ENCODE results near the gene KPTN.

Gene KPTN

DNA sequence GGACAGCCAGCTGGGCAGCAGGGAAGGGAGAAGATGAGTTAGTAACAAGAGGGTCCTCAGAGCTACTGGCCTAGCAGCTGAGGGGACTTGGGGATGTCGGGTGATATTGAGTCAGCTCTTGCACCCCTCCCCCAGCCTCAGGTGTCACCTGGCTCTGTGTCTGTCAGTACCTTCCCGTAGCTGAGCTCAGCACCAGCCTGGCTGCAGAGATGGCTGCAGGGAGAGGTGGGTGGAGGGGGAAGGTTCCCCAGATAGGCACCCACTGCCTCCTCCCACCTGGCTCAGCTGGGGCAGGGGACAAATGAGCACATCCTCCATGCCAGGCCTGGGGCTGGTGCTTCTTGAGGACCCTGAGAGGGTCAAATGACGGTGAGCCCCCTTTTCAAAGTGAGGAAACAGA is 6.8 kb upstream of the KPTN start:
- no peak for DNase-seq

DNA sequence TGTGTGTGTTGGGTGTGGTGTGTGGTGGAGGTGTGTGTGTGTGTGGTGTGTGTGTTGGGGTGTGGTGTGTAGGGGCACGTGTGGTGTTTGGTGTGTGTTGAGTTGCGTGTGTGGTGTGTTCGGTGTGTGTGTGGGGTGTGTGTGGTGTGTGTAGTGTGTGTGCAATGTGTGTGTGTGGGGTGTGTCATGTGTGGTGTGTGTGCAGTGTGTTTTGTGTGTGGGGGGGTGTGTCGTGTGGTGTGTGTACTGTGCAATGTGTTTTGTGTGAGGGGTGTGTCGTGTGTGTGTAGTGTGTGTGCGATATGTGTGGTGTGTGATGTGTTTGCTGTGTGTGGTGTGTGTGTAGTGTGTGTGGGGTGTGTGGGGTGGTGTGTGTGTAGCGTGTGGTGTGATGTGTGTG is 6.0 kb upstream of the KPTN start:
- no peak for DNase-seq

DNA sequence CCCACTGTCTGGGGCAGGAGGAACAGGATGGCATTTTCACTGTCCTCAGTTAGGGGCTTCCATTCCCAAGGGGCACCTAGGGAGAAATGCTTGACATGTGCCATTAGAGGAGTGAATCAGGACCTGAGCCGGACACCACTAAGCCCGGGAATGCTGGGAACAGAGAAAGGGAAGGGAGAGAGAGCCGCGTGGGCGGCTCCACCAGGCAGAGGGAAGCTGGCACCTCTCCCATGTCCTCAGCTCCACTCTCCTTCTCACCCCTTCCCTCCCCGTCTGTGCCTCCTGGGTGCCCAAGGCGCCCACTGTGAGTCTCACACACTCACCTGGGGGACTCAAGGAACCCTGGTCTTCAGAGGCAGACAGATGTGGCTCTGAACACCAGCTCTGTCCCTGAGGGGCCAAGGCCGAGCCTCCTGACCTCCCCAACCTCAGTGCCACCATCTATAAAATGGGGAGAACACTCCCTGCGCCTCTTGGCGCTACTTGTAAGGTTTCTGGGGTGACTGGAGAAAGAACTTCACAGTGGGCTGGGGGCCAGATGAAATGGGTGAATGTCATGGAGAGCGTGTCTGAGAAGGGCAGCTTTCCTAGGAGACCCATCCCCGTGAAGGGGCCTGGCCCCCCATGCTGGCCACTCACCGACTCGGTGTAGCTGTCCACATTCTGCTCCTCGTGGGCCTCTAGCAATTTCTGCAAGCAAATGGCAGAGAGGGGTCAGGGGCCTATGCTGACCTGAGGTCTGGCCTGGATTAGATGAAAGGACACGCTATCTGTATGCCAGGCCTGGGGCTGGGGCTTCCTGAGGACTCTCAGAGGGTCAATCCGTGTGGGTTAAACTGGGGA is 5.3 kb upstream of the KPTN start:
- DNase-seq: no peak

DNA sequence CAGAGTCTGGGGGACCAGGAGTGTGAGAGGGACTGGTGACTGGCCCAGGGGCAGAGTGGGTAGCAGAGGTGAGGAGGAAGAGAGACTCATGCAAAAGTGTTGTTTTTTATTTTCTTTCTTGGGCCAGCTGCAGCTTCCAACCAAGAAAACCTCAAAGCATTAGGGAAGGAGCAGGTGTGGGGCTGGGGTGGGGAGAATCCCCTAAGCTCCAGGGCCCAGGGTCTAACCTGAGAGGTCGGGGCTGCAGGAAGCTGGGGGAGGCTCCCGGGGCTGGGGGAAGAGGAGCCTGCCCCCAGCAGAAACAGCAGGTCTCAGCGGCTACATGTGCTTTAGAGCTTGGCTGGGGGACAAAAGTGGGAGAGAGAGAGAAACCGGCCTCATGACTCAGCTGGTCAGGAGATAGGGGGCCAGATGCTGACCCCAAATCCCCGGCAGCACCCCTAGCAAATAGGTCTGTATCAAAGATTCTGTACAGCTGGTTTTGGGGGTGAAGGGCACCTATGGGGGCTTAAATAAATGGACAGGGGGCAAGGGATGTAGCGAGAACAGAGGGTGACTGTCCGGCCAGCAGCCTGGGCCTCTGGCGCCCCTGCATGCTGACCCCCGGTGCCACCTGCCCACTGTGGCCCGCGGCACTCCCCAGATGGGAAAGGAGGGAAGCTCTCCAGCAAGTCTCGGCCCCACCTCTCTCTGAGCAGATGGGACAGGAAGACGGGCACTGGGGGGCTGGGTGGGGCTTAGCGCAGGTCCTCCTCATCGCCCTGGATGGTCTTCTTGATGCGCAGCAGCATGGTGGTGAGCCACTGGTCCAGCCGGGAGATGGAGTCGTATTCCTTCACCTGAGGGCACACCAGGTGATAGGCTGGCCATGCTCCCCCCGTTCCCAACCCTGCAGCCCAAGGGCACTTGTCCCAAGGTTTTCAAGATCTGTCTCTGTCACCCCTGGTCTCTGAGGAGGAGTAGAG is 3.8 kb upstream of the KPTN start:
- DNase-seq: peak; percentile 43

DNA sequence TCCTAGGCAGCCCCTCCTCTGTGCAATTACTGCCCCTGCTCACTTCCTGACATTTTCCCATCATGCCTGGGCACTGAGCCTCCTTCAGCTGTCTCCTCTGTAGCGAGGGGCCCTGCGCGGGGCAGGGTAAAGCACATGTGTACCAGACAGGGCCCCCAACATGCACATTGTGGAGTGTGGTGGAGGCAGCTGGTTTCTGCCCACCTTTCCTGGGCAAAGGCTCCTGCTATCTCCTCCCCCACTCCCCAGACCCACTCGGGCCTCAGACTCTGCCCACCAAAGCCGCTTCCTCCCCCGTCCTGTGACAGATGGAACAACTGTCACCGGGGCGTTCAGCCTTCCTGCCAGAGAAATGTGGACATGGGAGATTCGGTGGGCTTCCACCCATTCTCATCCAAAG is 2.9 kb upstream of the KPTN start:
- DNase-seq: peak; percentile 79

DNA sequence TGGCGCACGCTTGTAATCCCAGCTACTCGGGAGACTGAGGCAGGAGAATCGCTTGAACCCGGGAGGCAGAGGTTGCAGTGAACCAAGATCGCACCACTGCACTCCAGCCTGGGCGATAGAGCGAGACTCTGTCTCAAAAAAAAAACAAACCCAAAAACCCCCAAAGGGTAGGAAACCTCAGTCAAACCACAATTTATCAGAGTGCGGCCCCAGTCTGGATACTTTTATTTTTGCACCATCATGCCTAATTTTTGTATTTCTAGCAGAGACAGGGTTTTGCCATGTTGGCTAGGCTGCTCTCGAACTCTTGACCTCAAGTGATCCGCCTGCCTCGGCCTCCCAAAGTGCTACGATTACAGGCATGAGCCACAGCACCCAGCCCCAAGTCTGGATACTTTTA is 2.2 kb upstream of the KPTN start:
- peak; percentile 40 for DNase-seq

DNA sequence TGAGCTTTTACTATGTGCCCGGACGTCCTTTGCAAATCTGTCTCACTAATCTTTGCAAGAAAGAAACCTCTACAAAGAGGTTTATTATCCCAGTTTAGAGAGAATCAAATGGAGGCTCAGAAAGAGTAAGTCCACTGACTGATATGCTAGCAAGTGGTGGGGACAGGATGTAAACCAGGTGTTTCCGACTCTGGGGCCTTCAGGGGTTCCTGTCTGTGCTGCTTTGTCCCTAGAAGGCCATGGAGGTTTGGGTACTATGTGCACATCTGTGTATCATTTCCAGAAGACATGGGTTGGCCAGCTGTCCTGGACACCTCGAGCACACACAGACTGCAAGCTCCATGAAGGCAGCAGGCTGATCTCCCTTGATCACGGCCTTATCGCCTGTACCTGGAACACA is 1.2 kb upstream of the KPTN start:
- no peak for DNase-seq

DNA sequence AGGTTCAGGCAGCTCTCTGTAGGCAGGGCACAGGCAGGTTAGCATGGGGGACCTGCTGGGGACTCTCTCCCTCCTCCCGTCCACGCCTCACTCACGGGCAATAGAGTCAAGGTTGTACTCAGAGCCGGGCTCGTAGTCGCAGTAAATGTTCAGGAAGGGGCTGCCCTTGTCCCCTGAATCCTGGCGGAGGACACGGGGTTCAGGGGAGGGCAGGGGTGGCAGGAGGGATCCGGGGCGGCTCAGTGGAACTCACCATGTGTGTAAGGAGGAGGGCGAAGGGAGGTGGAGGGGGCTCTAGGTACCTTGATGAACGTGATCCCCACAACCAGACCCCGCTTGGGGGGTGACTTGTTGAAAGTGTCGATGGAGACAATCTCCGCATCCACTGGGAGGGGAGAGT is 819 bp downstream of the KPTN start:
- no peak for DNase-seq

DNA sequence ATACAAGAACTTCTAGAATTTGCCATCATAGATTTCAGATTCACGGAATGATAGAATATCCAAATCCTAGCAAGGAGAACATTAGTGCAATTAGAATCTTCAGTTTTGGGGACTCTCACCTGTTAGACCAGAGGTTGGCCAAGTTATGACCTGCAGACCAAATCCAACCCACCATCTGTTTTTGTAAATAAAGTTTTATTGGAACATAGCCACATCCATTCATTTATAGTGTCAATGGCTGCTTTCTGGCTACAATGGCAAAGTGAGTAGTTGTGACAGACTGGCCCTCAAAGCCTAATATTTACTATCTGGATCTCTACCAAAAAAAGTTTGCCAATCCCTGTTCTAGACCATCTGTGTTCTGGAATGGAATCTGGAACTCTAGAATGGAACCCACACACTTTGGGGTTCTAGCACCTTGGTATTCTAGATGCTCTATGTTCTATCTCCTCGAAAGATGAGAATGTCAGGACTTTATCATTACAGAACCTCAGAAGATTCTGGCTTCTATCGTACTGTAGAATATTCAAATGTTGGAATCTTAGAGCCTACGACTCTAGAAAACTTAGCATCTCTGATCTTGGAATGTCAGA is 2.5 kb downstream of the KPTN start:
- DNase-seq: no peak

DNA sequence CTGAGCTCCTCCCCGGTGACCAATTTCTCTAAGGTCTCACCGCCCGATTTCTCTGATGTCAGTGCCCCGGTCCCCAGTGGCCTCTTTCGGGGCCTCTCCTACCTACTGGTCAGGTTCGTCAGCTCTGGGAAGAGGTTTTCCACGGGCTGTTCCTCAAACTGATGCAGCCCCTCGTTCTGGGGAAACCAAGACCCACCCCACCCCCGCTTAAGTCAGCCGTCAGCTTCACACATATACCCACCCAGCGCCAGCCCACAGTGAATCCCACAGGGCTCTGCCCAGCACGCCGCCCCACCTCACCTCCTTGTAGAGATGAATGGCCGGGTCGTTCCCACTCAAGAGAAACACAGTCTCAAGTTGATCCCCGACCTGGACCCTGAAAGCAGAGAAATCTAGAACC is 3.4 kb downstream of the KPTN start:
- DNase-seq: no peak

DNA sequence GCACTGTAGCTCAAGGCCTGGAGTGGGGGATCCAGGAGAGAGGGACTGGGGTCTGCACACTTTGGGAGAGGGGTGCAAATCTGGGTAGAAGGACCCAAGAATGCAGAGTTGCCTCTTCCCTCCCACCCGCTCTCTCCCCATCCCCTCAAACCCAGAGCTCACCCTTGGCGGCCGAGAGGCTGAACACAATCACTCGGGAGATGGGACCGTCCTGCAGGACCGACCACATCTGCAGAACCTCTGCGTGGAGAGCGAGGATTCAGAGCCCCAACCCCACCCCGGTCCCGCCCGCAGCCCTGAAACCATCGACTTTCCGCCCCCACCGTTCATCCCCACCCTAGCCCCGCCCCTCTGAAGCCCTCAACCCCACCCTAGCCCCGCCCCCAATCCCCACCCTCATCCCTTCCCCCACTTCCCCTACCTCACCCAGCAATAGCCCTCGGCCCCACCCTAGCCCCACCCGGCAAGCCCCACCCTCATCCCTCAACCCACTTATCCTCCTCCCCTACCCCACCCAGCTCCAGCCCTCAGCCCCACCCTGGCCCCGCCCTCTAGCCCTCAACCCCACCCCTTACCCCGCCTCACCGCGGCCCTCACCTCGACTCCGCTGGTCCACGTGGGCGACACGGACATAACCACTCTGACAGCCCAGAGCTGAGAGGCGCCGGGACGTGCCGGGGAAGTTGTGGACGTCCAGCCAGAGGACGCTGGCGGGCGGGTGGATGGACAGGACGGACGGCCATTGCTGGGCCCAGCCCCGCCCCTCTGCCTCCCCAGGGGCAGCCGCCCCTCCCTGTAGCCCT is 4.1 kb downstream of the KPTN start:
- DNase-seq: peak; percentile 71

DNA sequence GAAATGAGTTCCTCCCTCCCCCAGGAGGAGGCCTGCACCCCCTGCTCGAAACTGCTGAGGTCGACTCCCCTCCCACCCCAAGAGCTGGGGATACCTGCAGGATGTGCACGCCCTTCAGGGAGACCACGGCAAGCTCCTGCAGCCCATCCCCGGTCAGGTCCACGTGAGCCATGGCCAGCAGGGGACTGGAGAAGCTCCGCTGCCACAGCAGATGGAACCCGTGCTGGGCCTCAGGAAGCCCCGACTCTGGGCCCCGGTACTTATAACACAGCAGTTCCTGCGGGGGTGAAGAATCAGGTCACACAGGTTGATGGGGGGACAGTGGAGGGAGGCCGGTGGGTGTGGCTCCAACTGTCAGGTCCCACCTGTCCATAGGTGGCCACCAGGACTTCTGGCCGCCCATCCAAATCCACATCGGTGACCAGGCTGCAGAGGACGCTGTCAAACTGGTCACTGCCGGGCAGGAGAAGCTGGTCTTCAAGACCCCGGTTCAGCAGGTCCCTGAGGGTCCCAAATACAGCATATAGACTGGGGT is 7.5 kb downstream of the KPTN start:
- no peak for DNase-seq

DNA sequence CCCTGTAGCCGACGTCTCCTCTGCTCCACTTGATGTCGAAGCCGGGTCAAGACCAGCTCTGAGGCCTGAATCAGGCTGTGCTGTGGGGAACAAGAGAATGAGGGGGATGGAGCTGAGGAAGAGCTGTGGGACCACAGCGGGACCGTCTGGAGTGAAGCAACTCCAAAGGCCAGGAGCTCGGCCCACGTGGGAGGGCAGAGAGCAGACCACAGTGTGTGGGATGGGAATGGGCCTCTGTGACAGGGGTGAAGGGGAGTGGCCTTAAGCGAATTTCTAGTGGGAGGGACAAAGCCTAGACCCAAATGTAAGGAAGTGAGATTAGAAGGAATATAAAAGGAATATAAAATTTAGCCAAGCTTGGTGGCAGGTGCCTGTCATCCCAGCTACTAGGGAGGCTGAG is 8.6 kb downstream of the KPTN start:
- DNase-seq: no peak

DNA sequence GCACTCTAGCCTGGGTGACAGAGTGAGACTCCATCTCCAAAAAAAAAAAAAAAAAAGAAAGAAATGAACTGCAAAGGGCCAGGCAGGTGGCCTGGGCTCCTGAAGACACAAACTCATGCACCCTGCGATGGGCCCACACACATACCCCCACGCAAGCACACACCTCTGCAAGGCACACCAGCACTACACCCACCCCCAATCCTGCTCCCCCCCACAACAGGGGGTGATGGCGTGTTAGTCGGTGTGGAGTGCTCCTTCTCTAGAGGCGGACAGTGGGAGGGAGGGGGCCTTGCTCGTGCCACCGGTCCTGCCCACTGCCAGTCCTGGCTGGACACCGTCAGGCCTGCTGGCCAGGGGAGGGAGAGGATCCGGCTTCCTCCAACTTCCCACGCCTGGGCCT is 10.7 kb downstream of the KPTN start:
- DNase-seq: no peak

DNA sequence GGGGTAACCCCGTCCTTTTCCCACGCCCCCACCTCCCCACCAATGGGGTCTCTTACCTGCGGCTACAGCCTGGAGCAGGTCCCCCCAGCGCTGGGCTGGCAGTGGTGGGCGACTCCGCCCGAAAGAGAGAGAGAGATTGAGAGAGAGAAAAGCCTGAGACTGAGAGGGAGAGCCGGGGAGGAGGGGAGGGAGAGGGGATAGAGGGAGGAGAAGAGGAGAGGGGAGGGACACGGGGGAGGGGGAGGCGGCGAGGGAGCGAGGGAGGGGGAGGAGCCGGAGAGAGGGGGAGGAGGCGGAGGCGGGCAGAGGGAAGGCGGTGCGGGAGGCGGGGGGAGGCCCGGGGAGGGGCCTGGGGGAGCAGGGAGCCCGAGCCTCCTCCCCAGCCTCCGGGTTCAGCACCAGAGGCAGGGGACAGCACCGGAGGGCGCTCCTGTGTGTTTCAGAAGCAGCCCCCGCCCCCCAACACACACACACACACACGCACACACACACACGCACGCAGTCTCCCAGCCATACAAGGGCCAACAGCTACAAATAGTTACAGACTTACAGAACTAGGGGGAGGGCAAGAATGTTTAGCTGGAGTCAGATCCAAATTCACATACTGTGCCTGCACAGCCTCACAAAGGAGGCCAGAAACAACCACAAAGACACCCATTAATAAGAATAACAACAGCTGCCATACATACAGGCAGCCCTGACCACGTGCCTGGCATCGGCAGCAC is 12.1 kb downstream of the KPTN start, which contains the start of gene SLC8A2:
Gene SLC8A2 (minus strand): TSS at position 161 of the 725 bp plus-strand sequence. CDS start 5,490 bp downstream, outside the sequence.
- peak; percentile 89 for DNase-seq

DNA sequence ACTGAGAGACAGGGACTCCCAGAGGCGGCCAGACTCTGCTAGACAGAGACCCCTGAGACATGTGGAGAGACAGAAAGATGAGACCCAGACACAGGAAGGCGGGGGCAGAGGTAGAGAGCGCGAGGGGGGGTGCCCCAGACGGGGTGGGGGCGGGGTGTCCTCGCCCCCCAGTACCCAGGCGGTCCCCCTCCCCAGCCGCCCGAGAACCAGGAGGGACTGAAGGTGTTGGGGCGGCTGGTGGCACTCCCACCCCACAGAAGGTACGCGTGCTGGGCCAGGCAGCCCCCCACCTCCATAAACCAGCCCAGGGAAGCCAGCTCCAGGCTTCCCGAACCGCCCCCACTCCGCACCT is 12.7 kb downstream of the KPTN start:
- no peak for DNase-seq

DNA sequence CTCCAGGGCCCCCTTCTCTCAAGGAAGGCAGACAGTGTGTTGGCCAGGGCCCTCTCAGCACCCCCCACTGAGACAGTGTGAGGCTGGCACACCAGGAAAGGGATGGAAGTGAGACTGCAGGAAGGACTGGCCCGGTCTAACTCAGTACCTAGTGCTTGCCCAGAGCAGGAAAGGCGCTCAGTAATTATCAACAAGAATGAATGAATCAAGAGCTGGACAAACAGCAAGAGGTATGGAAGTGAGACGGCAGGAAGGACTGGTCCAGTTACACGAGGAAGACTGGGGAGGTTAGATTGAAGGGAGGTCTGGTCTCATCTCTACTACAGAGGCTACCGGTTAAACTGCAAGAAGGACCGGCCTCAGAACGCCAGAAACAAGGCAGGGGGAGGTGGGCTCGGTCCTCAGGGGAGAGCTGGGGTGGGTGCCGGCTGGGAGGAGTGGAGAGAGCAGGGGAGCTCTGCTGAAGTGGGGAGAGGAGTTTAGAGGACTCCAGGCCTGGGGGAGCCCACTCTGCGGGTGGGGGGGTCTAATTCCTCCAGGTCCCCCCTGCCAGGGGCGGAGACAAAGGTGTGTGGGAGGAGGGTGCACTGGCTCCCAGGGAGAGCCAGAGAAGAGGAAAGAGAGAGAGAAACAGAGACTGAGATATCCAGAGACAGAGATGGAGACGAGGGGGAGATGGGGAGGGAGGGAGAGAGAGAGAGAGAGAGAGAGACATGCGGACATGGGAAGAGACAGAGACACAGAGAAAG is 13.4 kb downstream of the KPTN start:
- no peak for DNase-seq

DNA sequence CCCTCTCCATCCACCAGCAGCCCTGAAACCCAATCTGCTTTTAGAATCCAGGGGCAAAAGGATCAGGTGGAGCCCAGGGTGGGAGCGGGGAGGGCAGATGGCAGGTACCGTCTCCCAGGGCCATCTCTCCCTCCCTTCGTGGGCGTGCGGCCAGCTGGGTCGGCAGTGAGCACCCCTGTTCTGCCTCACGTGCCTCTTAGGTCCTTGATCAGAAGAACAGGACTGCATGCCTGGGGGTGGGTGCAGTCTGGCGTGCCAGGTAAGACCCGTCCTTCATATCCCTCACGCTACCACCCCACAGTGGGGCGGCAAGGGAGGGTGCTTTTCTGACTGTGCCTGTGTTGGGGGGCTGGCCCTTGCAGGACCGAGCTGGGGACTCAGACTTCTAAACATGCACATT is 14.3 kb downstream of the KPTN start:
- no peak for DNase-seq

DNA sequence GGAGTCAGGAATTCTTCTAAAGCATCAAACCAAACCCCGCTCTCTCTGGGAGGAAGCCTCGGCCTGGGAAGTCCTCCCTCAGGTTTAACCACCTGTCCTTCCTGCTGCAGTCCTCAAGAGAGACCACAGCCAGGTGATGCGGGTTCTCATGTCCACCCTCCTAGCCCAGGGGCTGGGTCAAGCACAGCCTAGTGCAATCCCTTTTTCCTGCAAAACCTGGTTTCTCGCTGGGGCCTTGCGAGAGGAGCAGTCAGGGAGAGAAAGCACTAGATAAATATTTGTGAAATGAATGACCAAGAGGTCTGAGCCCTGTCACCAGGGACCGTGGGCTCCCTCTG is 14.7 kb downstream of the KPTN start:
- no peak for DNase-seq

DNA sequence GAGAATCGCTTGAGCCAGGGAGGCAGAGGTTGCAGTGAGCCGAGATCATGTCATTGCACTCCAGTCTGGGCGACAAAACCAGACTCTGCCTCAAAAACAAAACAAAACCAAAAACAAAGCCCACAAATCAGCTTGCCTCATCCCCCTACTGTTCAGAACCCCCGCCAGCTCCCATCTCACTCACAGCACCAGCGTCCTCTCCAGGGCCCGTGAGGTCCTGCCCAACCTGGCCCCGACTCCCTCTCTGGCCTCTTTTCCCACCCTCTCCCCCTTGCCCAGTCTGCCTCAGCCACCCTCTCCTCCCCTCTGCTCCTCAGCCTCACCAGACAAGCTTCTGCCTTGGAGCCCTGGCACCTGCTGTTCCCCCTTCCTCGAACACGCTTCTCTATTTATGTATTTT is 16.1 kb downstream of the KPTN start:
- DNase-seq: no peak

DNA sequence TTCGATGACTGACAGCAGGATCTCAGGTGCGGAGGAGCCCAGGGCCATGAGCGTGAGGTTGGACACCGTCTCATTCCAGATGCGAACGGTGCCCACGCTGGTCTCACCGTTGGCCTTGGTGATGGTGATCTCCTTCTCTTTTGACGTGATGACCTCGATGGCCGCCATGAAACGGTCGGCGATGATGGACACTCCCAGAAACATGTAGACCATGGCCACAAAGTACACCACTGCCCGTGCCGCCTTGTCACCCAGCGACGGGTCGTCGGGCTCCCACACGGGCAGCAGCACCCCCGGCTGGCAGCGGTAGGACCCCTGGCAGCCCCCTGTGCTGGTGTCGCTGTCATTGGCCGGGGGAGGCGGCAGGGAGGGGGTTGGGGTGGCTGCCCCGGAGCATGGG is 18.1 kb downstream of the KPTN start:
- DNase-seq: no peak

Data from hematopoietic multipotent progenitor cell treated with erythropoietin and hydrocortisone succinate and interleukin-3 and kit ligand, for 4 days (in vitro differentiated cells).